PC-9 (cell line): ENCODE measurements around the gene SLC35E3. TPM values are rescaled to one million over a fixed set of nuclear protein-coding genes. Genes with fewer than 3 reads are reported as not detected.

Experiments
- BruUV-seq: library from RNA; stranded (reverse); fragments of 400-500 nt; replicated peaks from 2 replicates; lab custom pipeline; 2021; lab: Mats Ljungman, UMichigan
- CTCF ChIA-PET: fragments of 300-600 bp; sonication (Branson Sonifier 250); formaldehyde crosslinking; loops from one replicate; lab custom pipeline; 2022; ENCODE audit warnings: antibody characterized with exemption; lab: Charles Lee
- POLR2A ChIA-PET: fragments of 300-600 bp; sonication (Branson Sonifier 250); formaldehyde crosslinking; loops from one replicate; lab custom pipeline; 2022; ENCODE audit warnings: antibody characterized with exemption; ENCODE audit not compliant: unreplicated experiment; lab: Charles Lee
- DNase-seq, 2 experiments: peaks; one replicate each; pipeline versions ENCODE4 v3.0.0 to v3.0.0-alpha.2; 2015 to 2022; ENCODE audit warnings: mixed read lengths in 1 of 2
- H2AFZ ChIP-seq: fragments of 200-600 bp; sonication (generic); 2 replicates; pipeline ENCODE4 v1.8.1; 2017; ENCODE audit warnings: antibody characterized with exemption
- H3F3A ChIP-seq: fragments of 200-600 bp; sonication (generic); 2 replicates; pipeline ENCODE4 v1.8.1; 2017; ENCODE audit warnings: antibody characterized with exemption, mild to moderate bottlenecking, low read depth; ENCODE audit not compliant: insufficient read depth
- H3K27ac ChIP-seq: fragments of 200-600 bp; sonication (generic); 2 replicates; pipeline ENCODE4 v1.6.1; 2016; ENCODE audit warnings: mixed run types
- H3K27me3 ChIP-seq: fragments of 200-600 bp; sonication (generic); 2 replicates; pipeline ENCODE4 v1.6.1; 2016; ENCODE audit warnings: low read depth, mixed run types; ENCODE audit not compliant: insufficient read depth
- H3K36me3 ChIP-seq: fragments of 200-600 bp; sonication (generic); 2 replicates; pipeline ENCODE4 v1.6.1; 2016; ENCODE audit warnings: low read depth, mixed run types
- H3K4me1 ChIP-seq: fragments of 200-600 bp; sonication (generic); replicated peaks from 2 replicates; pipeline ENCODE4 v1.6.1; 2016; ENCODE audit warnings: mixed run types; ENCODE audit not compliant: insufficient read depth
- H3K4me2 ChIP-seq: fragments of 200-600 bp; sonication (generic); 2 replicates; pipeline ENCODE4 v1.6.1; 2017; ENCODE audit warnings: mixed run types
- H3K4me3 ChIP-seq: fragments of 200-600 bp; sonication (generic); 2 replicates; pipeline ENCODE4 v1.6.1; 2016; ENCODE audit warnings: mixed run types
- H3K79me2 ChIP-seq: fragments of 200-600 bp; sonication (generic); 2 replicates; pipeline ENCODE4 v1.6.1; 2017; ENCODE audit warnings: low read depth, mixed run types
- H3K9me2 ChIP-seq: fragments of 200-600 bp; sonication (generic); 2 replicates; pipeline ENCODE4 v1.8.1; 2017; ENCODE audit warnings: mild to moderate bottlenecking; ENCODE audit not compliant: insufficient read depth
- H3K9me3 ChIP-seq: fragments of 200-600 bp; sonication (generic); 2 replicates; pipeline ENCODE4 v1.8.1; 2016; ENCODE audit warnings: low read depth; ENCODE audit not compliant: insufficient read depth
- H4K20me1 ChIP-seq: fragments of 200-600 bp; sonication (generic); 2 replicates; pipeline ENCODE4 v1.8.1; 2017; ENCODE audit not compliant: insufficient read depth
- CTCF ChIP-seq: fragments of 200-600 bp; sonication (generic); conservative IDR thresholded peaks from 2 replicates; pipeline ENCODE4 v1.6.1; 2017; ENCODE audit warnings: mixed run types, antibody characterized with exemption, mild to moderate bottlenecking, moderate library complexity
- EZH2 ChIP-seq: fragments of 200-600 bp; sonication (generic); IDR thresholded peaks from 2 replicates; pipeline ENCODE4 v1.8.0; 2017; ENCODE audit warnings: antibody characterized with exemption, low read depth
- intact Hi-C: fragments of 100-400 bp; cut with micrococcal nuclease; formaldehyde crosslinking; loops from one replicate; pipeline ENCODE4 v1.10.0; 2022; ENCODE audit not compliant: unreplicated experiment
- total RNA-seq: library from RNA; stranded (reverse); gene quantifications from 2 replicates; pipeline ENCODE4 v1.2.3, GENCODE V29; 2021

Gene SLC35E3
- total RNA-seq, 1 experiment from 2014 or later, result 10.7 TPM

- H3K9me3 ChIP-seq, result no peaks in the 10 kb centered on the region
- no peak overlapping the region for H3K4me3 ChIP-seq
- no peaks in the 10 kb centered on the region for H3F3A ChIP-seq
- no peaks in the 10 kb centered on the region for H3K4me1 ChIP-seq
- DNase-seq, result no peak
- H4K20me1 ChIP-seq, result no peaks in the 10 kb centered on the region
- H3K27me3 ChIP-seq, result no peaks in the 10 kb centered on the region
- no TSS peak for BruUV-seq
- no peaks in the 10 kb centered on the region for H3K9me2 ChIP-seq
- H3K27ac ChIP-seq, result no peak overlapping the region
- H3K79me2 ChIP-seq, result no peaks in the 10 kb centered on the region
- ChIA-PET CTCF (no interaction called here), POLR2A (no interaction called here)
- TF ChIP-seq CTCF (no peak), EZH2 (no peak)
- no peaks in the 10 kb centered on the region for H3K36me3 ChIP-seq
- intact Hi-C loops, result no loop called here
- H2AFZ ChIP-seq, result no peak overlapping the region
- H3K4me2 ChIP-seq, result no peak overlapping the region
Measured at GRCh38 chr12:68769941-68770340, 24.0 kb downstream of the SLC35E3 start.

- CTCF ChIA-PET, result no interaction called here
- BruUV-seq, result no TSS peak
- no peak overlapping the region for H2AFZ ChIP-seq
Measured at GRCh38 chr12:68771223-68771925, 25.4 kb downstream of the SLC35E3 start.

GRCh38 chr12:68772714-68773113, 26.7 kb downstream of the SLC35E3 start:
- POLR2A ChIA-PET, result no interaction called here
- H3K9me2 ChIP-seq, result no peaks in the 10 kb centered on the region
- H3K4me2 ChIP-seq, result no peak overlapping the region
- H3K4me1 ChIP-seq, result no peaks in the 10 kb centered on the region
- H3K4me3 ChIP-seq, result no peak overlapping the region
- CTCF ChIA-PET, result no interaction called here
- BruUV-seq, result no TSS peak
- no peaks in the 10 kb centered on the region for H3K27me3 ChIP-seq
- no peaks in the 10 kb centered on the region for H3K79me2 ChIP-seq
- no peaks in the 10 kb centered on the region for H3K36me3 ChIP-seq
- no peak for DNase-seq
- TF ChIP-seq EZH2, result no peak
- no peak for TF ChIP-seq CTCF
- no peak overlapping the region for H3K27ac ChIP-seq
- intact Hi-C loops, result no loop called here
- no peaks in the 10 kb centered on the region for H4K20me1 ChIP-seq
- no peaks in the 10 kb centered on the region for H3F3A ChIP-seq
- no peak overlapping the region for H2AFZ ChIP-seq
- H3K9me3 ChIP-seq, result no peaks in the 10 kb centered on the region

More at GRCh38 chr12:68771223-68771925, 25.4 kb downstream of the SLC35E3 start:
- Histone ChIP-seq H3K4me1 (no peaks in the 10 kb centered on the region), H3F3A (no peaks in the 10 kb centered on the region), H3K4me2 (no peak overlapping the region), H3K4me3 (no peak overlapping the region), H4K20me1 (no peaks in the 10 kb centered on the region), H3K36me3 (no peaks in the 10 kb centered on the region), H3K27ac (no peak overlapping the region), H3K9me3 (no peaks in the 10 kb centered on the region), H3K9me2 (no peaks in the 10 kb centered on the region), H3K79me2 (no peaks in the 10 kb centered on the region), H3K27me3 (no peaks in the 10 kb centered on the region)
- TF ChIP-seq EZH2 (no peak), CTCF (no peak)
- DNase-seq, result no peak
- POLR2A ChIA-PET, result interaction anchor here (0.6 kb wide), 1 partner anchor 90 kb away, joined by 3 read pairs; no protein-coding TSS in a partner anchor
- intact Hi-C loops, result no loop called here
